Gastrocnemius medialis (tissue), 4 donors: ENCODE data around the gene SLC10A3. TPM values are rescaled to one million over a fixed set of nuclear protein-coding genes. Genes with fewer than 3 reads are reported as not detected.
A peak's percentile ranks its signal among the peaks of the same experiment; 100 is the strongest.

Experiments used
- ATAC-seq, 2 donors: fragments of 150-250 bp; one replicate each; pipeline ENCODE4 v1.9.1; 2016
- DNase-seq, 2 donors: peaks; one replicate each; pipeline ENCODE4 v3.0.0-alpha.2; 2019
- H3K27ac ChIP-seq, 4 donors: fragments of 200-600 bp; sonication (generic); 1 replicate in 1 of 4; 2 replicates in 3 of 4; pipeline ENCODE4 v1.5.1; 2016 to 2018; ENCODE audit warnings: mild to moderate bottlenecking in 2 of 4, moderate library complexity in 1 of 4
- H3K27me3 ChIP-seq, 3 donors: fragments of 200-600 bp; sonication (generic) in 2 of 3; 1 replicate in 1 of 3; 2 replicates in 2 of 3; pipeline versions ENCODE4 v1.5.1 to v1.6.0; 2016 to 2019; ENCODE audit warnings: mild to moderate bottlenecking in 1 of 3, moderate library complexity in 1 of 3
- H3K36me3 ChIP-seq, 2 donors: fragments of 200-600 bp; sonication (generic) in 1 of 2; one replicate each; pipeline ENCODE4 v1.5.1; 2017 to 2018
- H3K4me1 ChIP-seq, 2 donors: fragments of 200-600 bp; sonication (generic) in 1 of 2; one replicate each; pipeline ENCODE4 v1.5.1; 2016 to 2017; ENCODE audit warnings: mild to moderate bottlenecking in 2 of 2
- H3K4me3 ChIP-seq, 4 donors: fragments of 200-600 bp; sonication (generic) in 3 of 4; 1 replicate in 1 of 4; 2 replicates in 3 of 4; pipeline ENCODE4 v1.5.1; 2016 to 2019; ENCODE audit warnings: mild to moderate bottlenecking in 2 of 4
- H3K9me3 ChIP-seq, 3 donors: fragments of 200-600 bp; sonication (generic) in 2 of 3; 1 replicate in 1 of 3; 2 replicates in 2 of 3; pipeline ENCODE4 v1.5.1; 2016 to 2019
- CTCF ChIP-seq, 5 experiments: fragments of 450-650 bp in 3 of 5; fragments of 200-600 bp in 2 of 5; sonication (generic) in 2 of 5; IDR thresholded peaks in 4 of 5; conservative IDR thresholded peaks in 1 of 5; 1 replicate in 4 of 5; 2 replicates in 1 of 5; pipeline ENCODE4 v1.5.1; 2016 to 2019; ENCODE audit warnings: antibody characterized with exemption in 5 of 5, mild to moderate bottlenecking in 3 of 5, moderate library complexity in 3 of 5
- POLR2A ChIP-seq, 2 donors: fragments of 450-650 bp; IDR thresholded peaks; one replicate each; pipeline ENCODE4 v1.6.1; 2017; ENCODE audit warnings: antibody characterized with exemption in 2 of 2, mild to moderate bottlenecking in 2 of 2, moderate library complexity in 2 of 2
- in situ Hi-C, 4 donors: fragments of 200-750 bp; cut with MboI; loops; one replicate each; pipeline versions ENCODE4 v1.15.0 to v1.8.0; 2017; ENCODE audit warnings: low sequenced_read_pairs in 4 of 4
- intact Hi-C: fragments of 100-400 bp; cut with DNase I; formaldehyde crosslinking; loops from one replicate; pipeline ENCODE4 v1.15.1; 2023; ENCODE audit warnings: low total_unique reads
- total RNA-seq, 4 donors: library from RNA; depleted of rRNA; stranded (reverse); fragments of >200 nt; gene quantifications; one replicate each; pipeline versions ENCODE4 v1.1.0 to v1.2.3, GENCODE V29; 2016

The SLC10A3 gene
- 10 to 100 TPM; 11.8 to 33.3 (median 21.0) TPM for total RNA-seq

- H3K4me3 ChIP-seq = peak within 1 kb of the TSS; percentile 60 to 80 (median 67)
- no peaks in the 10 kb centered on the region for H3K9me3 ChIP-seq
- intact Hi-C loops (loop anchor here (1.0 to 5.0 kb wide), 3 partner anchors 26 to 54 kb away; partner anchors contain the start of genes FAM3A and GDI1), in situ Hi-C loops (no loop called here)
- H3K27me3 ChIP-seq = no peaks in the 10 kb centered on the region
- peak within 1 kb of the TSS; percentile 89 to 95 (median 92) for H3K27ac ChIP-seq
- no peaks in the 10 kb centered on the region for H3K36me3 ChIP-seq
- TF ChIP-seq POLR2A (IDR thresholded peaks at IDR 0.05) (peak; percentile 93), CTCF (IDR thresholded peaks at IDR 0.05 in 4 of 5, conservative IDR thresholded peaks at IDR 0.05 in 1 of 5) (no peak)
- peak; percentile 79 for ATAC-seq
- peak; percentile 84 to 91 for DNase-seq
- H3K4me1 ChIP-seq = peaks cover 2 to 13% of the 10 kb centered on the region in 2 donors
Observed at GRCh38 chrX:154490414-154491083, at the start of gene SLC10A3. Gene SLC10A3 (minus strand): TSS chrX:154490629. CDS start chrX:154488940, 1,689 bp downstream.

GRCh38 chrX:154539077-154539476 is 48.6 kb upstream of the SLC10A3 start:
- no peaks in the 10 kb centered on the region for H3K9me3 ChIP-seq
- in situ Hi-C loops = loop anchor here in 2 of 4 donors (25.0 kb wide), 2 partner anchors 127 to 577 kb away; partner anchors contain the start of genes DNASE1L1 (in 2 of the 2), TAFAZZIN (in 2 of the 2), HCFC1 (in 1 of the 2) and TMEM187 (in 1 of the 2)
- H3K4me1 ChIP-seq = peaks cover 5 to 21% of the 10 kb centered on the region in 2 donors
- TF ChIP-seq CTCF (IDR thresholded peaks at IDR 0.05 in 4 of 5, conservative IDR thresholded peaks at IDR 0.05 in 1 of 5) (no peak), POLR2A (IDR thresholded peaks at IDR 0.05) (no peak)
- DNase-seq (no peak), ATAC-seq (no peak)
- intact Hi-C loops = no loop called here
- no peaks in the 10 kb centered on the region for H3K27me3 ChIP-seq
- peaks cover 0 to under 1% of the 10 kb centered on the region in 2 donors for H3K36me3 ChIP-seq
- H3K4me3 ChIP-seq = no peak overlapping the region
- H3K27ac ChIP-seq = no peak overlapping the region

GRCh38 chrX:154535892-154536291 is 45.5 kb upstream of the SLC10A3 start:
- H3K27ac ChIP-seq = no peak overlapping the region
- H3K36me3 ChIP-seq = peaks cover 0 to 18% of the 10 kb centered on the region in 2 donors
- no peaks in the 10 kb centered on the region for H3K27me3 ChIP-seq
- ATAC-seq (no peak), DNase-seq (no peak)
- no peak overlapping the region for H3K4me3 ChIP-seq
- TF ChIP-seq CTCF (IDR thresholded peaks at IDR 0.05 in 4 of 5, conservative IDR thresholded peaks at IDR 0.05 in 1 of 5) (no peak), POLR2A (IDR thresholded peaks at IDR 0.05) (no peak)
- intact Hi-C loops = no loop called here
- H3K9me3 ChIP-seq = no peaks in the 10 kb centered on the region
- H3K4me1 ChIP-seq = peaks cover 0 to 8% of the 10 kb centered on the region in 2 donors
- in situ Hi-C loops = loop anchor here in 2 of 4 donors (25.0 kb wide), 2 partner anchors 124 to 574 kb away; partner anchors contain the start of genes DNASE1L1 (in 2 of the 2), TAFAZZIN (in 2 of the 2), HCFC1 (in 1 of the 2) and TMEM187 (in 1 of the 2)

GRCh38 chrX:154534526-154535322 is 44.3 kb upstream of the SLC10A3 start:
- Histone ChIP-seq H3K27ac (peak overlapping the region; percentile 19 to 64 (median 50)), H3K4me3 (no peak overlapping the region), H3K27me3 (no peaks in the 10 kb centered on the region), H3K4me1 (peaks cover 0 to 8% of the 10 kb centered on the region in 2 donors), H3K9me3 (no peaks in the 10 kb centered on the region), H3K36me3 (peaks cover 0 to 18% of the 10 kb centered on the region in 2 donors)
- TF ChIP-seq CTCF (IDR thresholded peaks at IDR 0.05 in 4 of 5, conservative IDR thresholded peaks at IDR 0.05 in 1 of 5) = peak; percentile 94 to 99 (median 98)
- TF ChIP-seq POLR2A (IDR thresholded peaks at IDR 0.05) = no peak
- peak; percentile 60 to 80 for DNase-seq
- intact Hi-C loops (loop anchor here (5.0 kb wide), 1 partner anchor 42 kb away; the partner anchor contains the start of gene SLC10A3), in situ Hi-C loops (loop anchor here in 2 of 4 donors (25.0 kb wide), 2 partner anchors 122 to 572 kb away; partner anchors contain the start of genes DNASE1L1 (in 2 of the 2), TAFAZZIN (in 2 of the 2), HCFC1 (in 1 of the 2) and TMEM187 (in 1 of the 2))
- peak; percentile 94 to 97 for ATAC-seq
